Psoas muscle (tissue), 8 donors: Measurements from ENCODE around the gene MYO5B. TPM values are rescaled to one million over a fixed set of nuclear protein-coding genes. Genes with fewer than 3 reads are reported as not detected.

Source experiments
- ATAC-seq, 4 donors: fragments of 200-7000 bp; cut with Tn5 transposase; one replicate each; pipeline ENCODE4 v1.9.1; 2020; ENCODE audit warnings: moderate library complexity in 3 of 4, mild to moderate bottlenecking in 2 of 4
- DNase-seq, 2 donors: peaks; one replicate each; pipeline ENCODE4 v3.0.0-alpha.2; 2020
- H3K27ac ChIP-seq: fragments of 200-600 bp; one replicate; pipeline ENCODE4 v1.8.0; 2022
- H3K27me3 ChIP-seq, 3 donors: fragments of 200-600 bp in 1 of 3; one replicate each; pipeline versions ENCODE4 v1.6.1 to v1.8.0; 2013 to 2022; ENCODE audit warnings: low read length in 2 of 3, mild to moderate bottlenecking in 2 of 3, moderate library complexity in 1 of 3; ENCODE audit not compliant: insufficient read depth in 3 of 3
- H3K36me3 ChIP-seq, 2 donors: fragments of 200-600 bp in 1 of 2; one replicate each; pipeline versions ENCODE4 v1.6.1 to v1.8.0; 2013 to 2022; ENCODE audit warnings: low read depth in 1 of 2, mild to moderate bottlenecking in 1 of 2, moderate library complexity in 1 of 2; ENCODE audit not compliant: insufficient read depth in 1 of 2
- H3K4me1 ChIP-seq: fragments of 200-600 bp; one replicate; pipeline ENCODE4 v1.8.0; 2022
- H3K4me3 ChIP-seq: fragments of 200-600 bp; one replicate; pipeline ENCODE4 v1.8.0; 2022; ENCODE audit warnings: mild to moderate bottlenecking
- H3K9me3 ChIP-seq: fragments of 200-600 bp; one replicate; pipeline ENCODE4 v1.8.0; 2022
- CTCF ChIP-seq: fragments of 200-600 bp; IDR thresholded peaks from one replicate; pipeline ENCODE4 v1.8.0; 2022; ENCODE audit warnings: antibody characterized with exemption
- WGBS, 3 donors: extraction: QIAGEN DNeasy Blood & Tissue Kit; methylation state at CpG; one replicate each; pipeline versions ENCODE4 v1.1.6 to v1.1.7; 2013; 5-methylcytosine and 5-hydroxymethylcytosine counted together
- intact Hi-C, 2 donors: fragments of 100-400 bp; cut with DNase I; formaldehyde crosslinking; loops; one replicate each; pipeline versions ENCODE4 v1.11.0 to v1.14.2; 2022
- polyA plus RNA-seq, 3 donors: library from polyadenylated mRNA; stranded (reverse); fragments of 200-250 nt; gene quantifications; one replicate each; pipeline ENCODE4 v1.2.3, GENCODE V29; 2013
- total RNA-seq, 4 donors: library from RNA; stranded (reverse); fragmentation: NEBNext Ultra II Directional in 2 of 4; extraction: Animal tissue kit (Norgen Biotek cat#: 25700) in 2 of 4; gene quantifications; one replicate each; pipeline versions ENCODE4 v1.2.1 to v1.2.4, GENCODE V29; 2021 to 2023
- donor health status: healthy with polysubstance abuse.
- donor health status: DM: no; HTN: no; CAD: no; lungs with moderate emphysema.
- donor health status: Bipolar disorder and iron deficiency.
- donor health status: healthy.
- donor health status: DM: yes; HTN: yes; CAD: no.
- donor health status: DM: no; HTN: no; CAD: no.
- donor health status: DM: no; HTN: no; CAD: no.
- donor health status: DM: yes; HTN: yes; CAD: no.

The MYO5B gene
- total and polyA plus RNA-seq, 7 donors: 0.10 to 1.2 (median 0.44) TPM

- no peak overlapping the region for H3K27ac ChIP-seq
- no peaks in the 10 kb centered on the region for H3K36me3 ChIP-seq
- intact Hi-C loops: no loop called here
- no peaks in the 10 kb centered on the region for H3K4me1 ChIP-seq
- no peaks in the 10 kb centered on the region for H3K27me3 ChIP-seq
- H3K4me3 ChIP-seq: no peak overlapping the region
- ATAC-seq (no peak), DNase-seq (no peak)
- H3K9me3 ChIP-seq: no peaks in the 10 kb centered on the region
- no peak for TF ChIP-seq CTCF
- WGBS, 3 donors: 82 to 87% (median 85%) methylated on average over 3 of the region's 3 CpGs
Measured at GRCh38 chr18:49933530-49934128, 261.3 kb downstream of the MYO5B start.

GRCh38 chr18:49931760-49932159, 263.2 kb downstream of the MYO5B start:
- TF ChIP-seq CTCF: no peak
- intact Hi-C loops: no loop called here
- Histone ChIP-seq H3K9me3 (no peaks in the 10 kb centered on the region), H3K4me1 (no peaks in the 10 kb centered on the region), H3K27me3 (no peaks in the 10 kb centered on the region), H3K36me3 (no peaks in the 10 kb centered on the region), H3K27ac (no peak overlapping the region), H3K4me3 (no peak overlapping the region)
- ATAC-seq (no peak), DNase-seq (no peak)
- WGBS, 3 donors: 89 to 96% (median 93%) methylated on average over 4 of the region's 4 CpGs

GRCh38 chr18:49931179-49931578, 263.8 kb downstream of the MYO5B start:
- WGBS, 3 donors: 42 to 50% (median 47%) methylated on average over 5 of the region's 5 CpGs
- Histone ChIP-seq H3K9me3 (no peaks in the 10 kb centered on the region), H3K4me1 (no peaks in the 10 kb centered on the region), H3K4me3 (no peak overlapping the region), H3K36me3 (no peaks in the 10 kb centered on the region), H3K27me3 (no peaks in the 10 kb centered on the region), H3K27ac (no peak overlapping the region)
- intact Hi-C loops: no loop called here
- ATAC-seq: no peak
- no peak for DNase-seq
- TF ChIP-seq CTCF: no peak

- 67 to 70% (median 68%) methylated on average over 5 of the region's 5 CpGs for WGBS, 3 donors
- no peaks in the 10 kb centered on the region for H3K9me3 ChIP-seq
- no peak overlapping the region for H3K27ac ChIP-seq
- no peak for TF ChIP-seq CTCF
- intact Hi-C loops: no loop called here
- ATAC-seq (no peak), DNase-seq (no peak)
- H3K4me1 ChIP-seq: no peaks in the 10 kb centered on the region
- H3K36me3 ChIP-seq: no peaks in the 10 kb centered on the region
- H3K27me3 ChIP-seq: peaks cover 0 to 3% (median 0%) of the 10 kb centered on the region in 3 donors
- no peak overlapping the region for H3K4me3 ChIP-seq
Measured at GRCh38 chr18:49926106-49926745, 268.7 kb downstream of the MYO5B start.
